HEK293T (cell line): ENCODE measurements around the gene PSMD3.

Source experiments
- CTCF ChIA-PET: fragments of 350-600 bp; formaldehyde crosslinking; extraction: SDS; loops from one replicate; lab custom pipeline; 2021; ENCODE audit warnings: antibody characterized with exemption, inconsistent platforms; lab: Yijun Ruan, JAX
- POLR2A ChIA-PET: fragments of 350-600 bp; formaldehyde crosslinking; extraction: SDS; loops from one replicate; lab custom pipeline; 2020; ENCODE audit warnings: antibody characterized with exemption, inconsistent platforms; lab: Yijun Ruan, JAX
- DNase-seq: peaks from one replicate; pipeline ENCODE4 v3.0.0; 2012; ENCODE audit warnings: mixed read lengths; ENCODE audit errors: extremely low spot score
- ARNT ChIP-seq: fragments of 450-650 bp; IDR thresholded peaks from 2 replicates; pipeline ENCODE4 v1.6.1; 2017; ENCODE audit warnings: mild to moderate bottlenecking
- BHLHE40 ChIP-seq: fragments of 450-650 bp; IDR thresholded peaks from 2 replicates; pipeline ENCODE4 v1.6.1; 2016; ENCODE audit warnings: mild to moderate bottlenecking, moderate library complexity, borderline replicate concordance
- CTBP1 ChIP-seq: fragments of 450-650 bp; IDR thresholded peaks from 2 replicates; pipeline ENCODE4 v1.6.1; 2016; ENCODE audit warnings: borderline replicate concordance
- ELF4 ChIP-seq: fragments of 450-650 bp; IDR thresholded peaks from 2 replicates; pipeline ENCODE4 v1.6.1; 2017; ENCODE audit warnings: antibody characterized with exemption
- FOXA1 ChIP-seq: fragments of 450-650 bp; IDR thresholded peaks from 2 replicates; pipeline ENCODE4 v1.6.1; 2016; ENCODE audit warnings: mild to moderate bottlenecking
- FOXK2 ChIP-seq: fragments of 450-650 bp; IDR thresholded peaks from 2 replicates; pipeline ENCODE4 v1.6.1; 2016; ENCODE audit warnings: mild to moderate bottlenecking
- FOXM1 ChIP-seq: fragments of 450-650 bp; IDR thresholded peaks from 2 replicates; pipeline ENCODE4 v1.6.1; 2017; ENCODE audit warnings: mild to moderate bottlenecking, borderline replicate concordance
- HDGF ChIP-seq: fragments of 450-650 bp; IDR thresholded peaks from 2 replicates; pipeline ENCODE4 v1.6.1; 2017; ENCODE audit warnings: antibody characterized with exemption, borderline replicate concordance
- L3MBTL2 ChIP-seq: fragments of 450-650 bp; conservative IDR thresholded peaks from 2 replicates; pipeline ENCODE4 v1.6.1; 2016; ENCODE audit warnings: mild to moderate bottlenecking
- LEF1 ChIP-seq: fragments of 450-650 bp; IDR thresholded peaks from 2 replicates; pipeline ENCODE4 v1.6.1; 2017; ENCODE audit warnings: mild to moderate bottlenecking, borderline replicate concordance
- NFRKB ChIP-seq: fragments of 450-650 bp; IDR thresholded peaks from 2 replicates; pipeline ENCODE4 v1.6.1; 2016; ENCODE audit warnings: mild to moderate bottlenecking, moderate library complexity
- SP1 ChIP-seq: fragments of 450-650 bp; IDR thresholded peaks from 2 replicates; pipeline ENCODE4 v1.6.1; 2017
- SUZ12 ChIP-seq: fragments of 450-650 bp; IDR thresholded peaks from 2 replicates; pipeline ENCODE4 v1.6.1; 2016; ENCODE audit warnings: mild to moderate bottlenecking
- TARDBP ChIP-seq: fragments of 450-650 bp; IDR thresholded peaks from 2 replicates; pipeline ENCODE4 v1.6.1; 2016
- ZNF384 ChIP-seq: fragments of 450-650 bp; IDR thresholded peaks from 2 replicates; pipeline ENCODE4 v1.6.1; 2016
- TF ChIP-seq, protein P1 (sequence below): fragments of 450-650 bp; IDR thresholded peaks from 2 replicates; pipeline ENCODE4 v1.6.1; 2016

PSMD3 gene

DNA sequence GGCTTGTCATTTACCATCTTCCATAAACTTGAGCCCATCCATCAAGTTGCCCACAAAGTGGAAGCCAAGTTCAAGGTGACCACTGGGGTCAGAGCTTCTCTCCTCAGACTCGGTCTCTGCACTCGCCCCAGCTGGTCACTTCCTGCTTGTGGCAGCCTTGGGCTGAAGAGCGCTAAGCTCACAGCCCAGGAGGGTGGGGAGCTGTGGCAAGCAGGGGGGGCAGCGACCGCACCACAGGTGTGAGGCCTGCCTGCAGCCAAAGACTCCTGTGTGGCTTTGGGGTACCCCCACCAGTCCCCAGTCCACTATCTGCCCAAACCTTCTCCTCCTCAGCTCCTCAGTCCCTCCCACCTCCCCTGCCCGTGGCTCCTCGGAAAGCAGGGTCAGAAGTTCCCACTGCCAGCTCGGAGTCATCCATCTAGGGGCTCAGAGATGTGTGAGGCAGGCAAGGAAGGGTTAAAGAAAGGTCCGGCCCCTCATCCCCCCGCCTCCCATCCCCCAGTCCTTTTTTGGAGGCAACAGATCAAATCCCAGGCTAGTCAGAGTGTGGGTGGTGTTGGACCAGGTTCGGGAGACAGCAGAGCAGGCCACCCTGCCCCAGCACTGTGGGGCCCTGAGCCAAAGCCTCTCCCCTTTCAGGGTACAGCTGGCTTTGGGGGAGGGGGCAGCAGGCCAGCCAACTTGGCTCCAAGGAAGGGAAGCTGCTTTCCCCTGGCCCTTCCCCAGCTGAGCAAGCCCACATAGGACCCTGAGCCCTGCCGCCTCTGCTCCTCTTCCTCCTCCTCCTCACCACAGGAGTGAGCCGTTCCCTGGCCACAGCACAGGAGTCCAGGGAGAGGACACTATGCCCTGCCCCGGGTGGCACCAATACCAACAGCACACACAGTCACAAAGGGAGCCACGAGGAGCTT is 37.9 kb downstream of the PSMD3 start:
- ChIA-PET POLR2A (interaction anchor here (1.4 kb wide), 1 partner anchor 95 kb away, joined by 3 read pairs; no protein-coding TSS in a partner anchor), CTCF (interaction anchor here (0.5 to 2.2 kb wide), 4 partner anchors 9 to 432 kb away, joined by 3 to 12 read pairs (median 4); no protein-coding TSS in a partner anchor)
- TF ChIP-seq NFRKB, result no peak
- no peak for TF ChIP-seq LEF1
- TF ChIP-seq L3MBTL2, result no peak
- no peak for TF ChIP-seq SUZ12
- no peak for TF ChIP-seq SP1
- TF ChIP-seq TARDBP, result no peak
- TF ChIP-seq FOXK2, result no peak
- TF ChIP-seq ZNF384, result no peak
- no peak for TF ChIP-seq FOXA1
- no peak for TF ChIP-seq FOXM1
- TF ChIP-seq HDGF, result no peak
- no peak for TF ChIP-seq ARNT
- DNase-seq, result no peak

DNA sequence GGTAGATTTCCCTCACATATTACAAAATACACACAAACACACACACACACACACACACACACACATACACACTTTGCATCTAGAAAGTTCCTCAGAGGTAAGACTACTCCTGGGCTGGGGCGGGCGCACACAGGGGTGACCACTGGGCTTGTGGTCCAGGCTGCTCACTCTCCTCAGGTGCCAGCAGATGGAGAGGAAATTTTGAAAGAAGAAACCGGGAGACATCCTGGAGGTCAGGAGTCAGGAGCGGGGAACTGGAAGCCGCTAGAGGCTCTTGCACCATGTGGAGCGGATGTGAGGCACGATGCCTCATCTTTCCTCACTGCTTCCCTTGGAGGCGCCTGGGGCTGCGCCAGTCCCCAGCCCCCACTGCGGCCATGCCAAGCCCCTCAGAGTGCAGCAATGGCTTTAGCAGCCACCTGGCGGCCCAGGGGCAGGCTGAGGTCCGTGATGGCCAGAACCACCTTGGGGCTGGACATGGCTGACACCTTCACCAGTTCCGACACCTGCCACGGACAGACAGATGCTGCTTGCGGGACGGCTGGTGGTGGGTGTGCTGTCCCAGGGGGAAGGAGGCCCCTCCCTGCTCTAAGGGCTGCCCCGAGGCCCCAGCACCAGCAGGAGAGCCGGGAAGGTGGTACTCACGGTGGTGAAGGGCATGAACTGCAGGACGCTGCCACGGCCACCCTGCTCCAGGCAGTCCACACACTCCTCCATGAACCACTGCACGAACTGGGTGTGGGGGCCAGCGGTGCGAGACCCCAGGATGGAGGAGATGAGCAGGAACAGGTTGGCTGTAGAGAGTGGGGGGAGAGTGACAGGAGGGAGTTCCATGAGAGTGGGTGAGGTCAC is 38.8 kb downstream of the PSMD3 start:
- ChIA-PET CTCF (interaction anchor here (2.2 kb wide), 1 partner anchor 56 kb away, joined by 12 read pairs; no protein-coding TSS in a partner anchor), POLR2A (interaction anchor here (1.4 kb wide), 1 partner anchor 94 kb away, joined by 3 read pairs; no protein-coding TSS in a partner anchor)
- TF ChIP-seq FOXK2 (no peak), FOXM1 (no peak), SP1 (no peak), SUZ12 (no peak), L3MBTL2 (no peak), NFRKB (no peak), ARNT (no peak), TARDBP (no peak), CTBP1 (no peak), LEF1 (no peak), ZNF384 (no peak), ELF4 (no peak), FOXA1 (no peak), BHLHE40 (no peak), HDGF (no peak)
- TF ChIP-seq, protein P1, sequence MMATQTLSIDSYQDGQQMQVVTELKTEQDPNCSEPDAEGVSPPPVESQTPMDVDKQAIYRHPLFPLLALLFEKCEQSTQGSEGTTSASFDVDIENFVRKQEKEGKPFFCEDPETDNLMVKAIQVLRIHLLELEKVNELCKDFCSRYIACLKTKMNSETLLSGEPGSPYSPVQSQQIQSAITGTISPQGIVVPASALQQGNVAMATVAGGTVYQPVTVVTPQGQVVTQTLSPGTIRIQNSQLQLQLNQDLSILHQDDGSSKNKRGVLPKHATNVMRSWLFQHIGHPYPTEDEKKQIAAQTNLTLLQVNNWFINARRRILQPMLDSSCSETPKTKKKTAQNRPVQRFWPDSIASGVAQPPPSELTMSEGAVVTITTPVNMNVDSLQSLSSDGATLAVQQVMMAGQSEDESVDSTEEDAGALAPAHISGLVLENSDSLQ, result no peak
- DNase-seq, result no peak

DNA sequence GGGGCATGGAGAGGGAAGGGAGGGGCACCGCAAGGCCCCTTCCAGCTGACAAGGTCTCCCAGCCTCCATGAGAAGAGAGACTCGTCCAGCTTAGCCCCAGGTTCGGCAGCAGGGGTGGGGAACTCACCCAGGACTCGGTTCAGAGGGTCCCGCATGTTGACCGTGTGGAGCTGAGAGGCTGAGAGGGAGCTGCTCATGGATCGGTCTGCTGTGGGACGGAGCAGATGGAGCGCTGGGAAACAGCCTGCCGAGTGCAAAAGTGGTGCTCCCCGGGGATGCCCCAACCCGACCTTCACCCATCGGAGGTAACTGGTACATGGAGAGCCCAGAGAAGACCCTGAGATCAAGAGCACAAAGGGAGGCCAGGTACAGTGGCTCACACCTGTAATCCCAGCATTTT is 39.5 kb downstream of the PSMD3 start:
- ChIA-PET POLR2A (no interaction called here), CTCF (interaction anchor here (2.9 kb wide), 1 partner anchor 15 kb away, joined by 9 read pairs; no protein-coding TSS in a partner anchor)
- DNase-seq, result no peak
- TF ChIP-seq ARNT (no peak), HDGF (no peak), FOXM1 (no peak), SP1 (no peak), ELF4 (no peak), FOXK2 (no peak), ZNF384 (no peak), FOXA1 (no peak)

DNA sequence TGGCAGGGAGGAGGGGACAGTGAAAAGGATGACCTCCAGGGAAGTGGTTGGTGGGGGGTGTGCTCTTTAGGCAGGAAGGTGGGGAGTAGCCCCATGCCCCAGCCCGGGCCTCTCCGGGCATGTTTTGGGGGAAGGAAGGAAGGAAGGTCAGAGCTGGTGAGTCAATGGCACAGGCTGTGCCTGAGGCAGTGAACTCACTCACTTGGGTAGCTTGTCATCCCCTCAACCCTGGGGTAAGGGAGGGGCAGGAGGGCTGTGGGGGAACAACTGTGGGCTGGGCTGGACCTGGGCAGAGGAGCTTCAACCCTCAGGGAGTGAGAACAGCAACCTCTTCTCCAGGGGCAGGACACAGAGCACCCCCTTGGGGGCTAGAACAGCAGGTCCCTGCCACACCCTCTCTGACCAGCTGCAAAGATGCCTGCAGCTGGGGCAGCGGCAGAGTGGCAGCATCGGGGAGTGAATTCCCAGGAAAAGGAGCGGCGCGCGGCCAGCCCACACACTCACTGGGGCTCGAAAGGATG is 40.9 kb downstream of the PSMD3 start:
- ChIA-PET CTCF (interaction anchor here (0.7 to 2.9 kb wide), 3 partner anchors 9 to 53 kb away, joined by 3 to 9 read pairs (median 4); no protein-coding TSS in a partner anchor), POLR2A (interaction anchor here (0.8 to 1.1 kb wide), 2 partner anchors 33 to 54 kb away, joined by 3 to 4 read pairs; partner anchors contain the start of gene MED24)
- DNase-seq, result no peak
- TF ChIP-seq SP1, result no peak
- no peak for TF ChIP-seq ARNT
- TF ChIP-seq FOXK2, result no peak
- no peak for TF ChIP-seq FOXA1
- no peak for TF ChIP-seq HDGF
- TF ChIP-seq FOXM1, result no peak
- no peak for TF ChIP-seq TARDBP
- TF ChIP-seq ZNF384, result no peak
- TF ChIP-seq ELF4, result no peak

DNA sequence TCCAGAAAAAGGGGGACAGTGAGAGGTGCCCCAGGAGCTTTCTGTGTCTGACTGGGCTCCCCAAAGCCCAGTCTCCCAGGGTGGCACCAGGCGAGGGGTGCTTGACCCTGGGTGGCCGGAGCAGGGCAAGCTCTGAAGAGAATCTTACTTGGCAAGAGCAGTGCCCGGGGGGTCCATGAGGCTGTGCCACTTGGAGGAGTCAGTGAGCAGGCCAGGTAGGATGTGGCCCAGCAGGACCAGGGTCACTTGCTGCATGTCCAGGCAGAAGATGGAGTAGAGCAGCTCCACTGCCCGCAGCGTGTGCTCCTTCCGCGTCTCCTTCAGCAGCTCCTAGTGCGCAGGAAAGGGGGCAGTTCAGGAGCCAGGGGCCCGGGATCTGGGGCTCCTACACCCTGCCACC is 41.9 kb downstream of the PSMD3 start:
- POLR2A ChIA-PET, result no interaction called here

DNA sequence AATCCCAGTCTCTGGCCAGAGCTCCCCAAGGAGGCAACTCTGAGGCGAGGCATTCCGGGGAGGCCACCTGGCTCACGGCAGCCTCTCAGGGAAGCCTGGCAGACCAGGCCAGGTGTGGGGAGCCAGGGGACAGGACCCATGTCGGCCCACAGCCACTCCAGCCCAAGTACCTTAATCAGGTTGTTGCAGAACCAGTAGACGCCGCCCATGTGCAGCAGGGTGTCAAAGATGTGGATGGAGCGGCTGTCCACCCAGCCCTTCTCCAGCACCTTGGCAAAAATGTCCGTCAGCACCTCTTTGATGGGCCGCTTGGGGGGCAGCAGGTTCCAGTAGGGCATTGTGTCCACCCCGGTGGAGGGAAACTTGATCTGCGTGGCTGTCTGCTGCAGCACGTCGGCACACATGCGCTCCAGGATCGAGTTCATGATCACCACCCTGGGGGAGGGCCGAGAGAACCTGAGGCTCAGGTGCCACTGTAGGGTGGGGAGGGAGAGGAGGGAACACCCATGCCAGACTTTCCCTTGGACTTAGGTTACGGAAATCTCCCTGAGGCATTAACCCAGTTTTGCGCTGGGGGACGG is 42.4 kb downstream of the PSMD3 start:
- TF ChIP-seq SUZ12 (no peak), FOXA1 (no peak), FOXM1 (no peak), ZNF384 (no peak), LEF1 (no peak), FOXK2 (no peak), CTBP1 (no peak), TARDBP (no peak), NFRKB (no peak), BHLHE40 (no peak), SP1 (no peak), ELF4 (no peak), ARNT (no peak), HDGF (no peak), L3MBTL2 (no peak)
- TF ChIP-seq, protein P1, result no peak
- no peak for DNase-seq
- ChIA-PET POLR2A (no interaction called here), CTCF (interaction anchor here (0.7 to 2.9 kb wide), 2 partner anchors 12 to 51 kb away, joined by 3 to 9 read pairs; no protein-coding TSS in a partner anchor)

More for the DNA sequence above, 41.9 kb downstream of the PSMD3 start:
- TF ChIP-seq TARDBP, result no peak
- TF ChIP-seq HDGF, result no peak
- TF ChIP-seq ELF4, result no peak
- no peak for TF ChIP-seq ARNT
- no peak for TF ChIP-seq FOXA1
- no peak for TF ChIP-seq FOXM1
- no peak for TF ChIP-seq SP1
- no peak for DNase-seq
- CTCF ChIA-PET, result interaction anchor here (0.6 to 2.9 kb wide), 4 partner anchors 10 to 50 kb away, joined by 3 to 9 read pairs (median 4); no protein-coding TSS in a partner anchor
